Mesendoderm (in vitro differentiated cells): ENCODE results near the gene UBE2J2.

ENCODE experiments used
- DNase-seq: peaks from one replicate; pipeline ENCODE4 v3.0.0; 2013
- H2AK5ac ChIP-seq: 2 replicates; pipeline ENCODE4 v1.6.1; 2013; ENCODE audit warnings: low read length, inconsistent platforms
- H2BK120ac ChIP-seq: 2 replicates; pipeline ENCODE4 v1.6.1; 2013; ENCODE audit warnings: low read depth, mild to moderate bottlenecking, low read length, moderate library complexity, mixed read lengths
- H2BK15ac ChIP-seq: replicated peaks from 2 replicates; pipeline ENCODE4 v1.6.1; 2013; ENCODE audit warnings: low read depth, mild to moderate bottlenecking, moderate library complexity
- H2BK5ac ChIP-seq: 2 replicates; pipeline ENCODE4 v1.6.1; 2013; ENCODE audit warnings: low read length, inconsistent platforms
- H3K18ac ChIP-seq: 2 replicates; pipeline ENCODE4 v1.6.1; 2013; ENCODE audit warnings: mild to moderate bottlenecking, low read length, mixed read lengths
- H3K23ac ChIP-seq: one replicate; pipeline ENCODE4 v1.6.1; 2013; ENCODE audit warnings: low read length
- H3K27ac ChIP-seq: 2 replicates; pipeline ENCODE4 v1.5.1; 2013; ENCODE audit warnings: low read depth, mild to moderate bottlenecking, inconsistent platforms, low read length, moderate library complexity
- H3K27me3 ChIP-seq: 2 replicates; pipeline ENCODE4 v1.6.1; 2013; ENCODE audit warnings: low read length, control low read depth, mild to moderate bottlenecking, inconsistent platforms; ENCODE audit not compliant: insufficient read depth, poor library complexity
- H3K36me3 ChIP-seq: 2 replicates; pipeline ENCODE4 v1.6.1; 2013; ENCODE audit warnings: low read length, inconsistent platforms; ENCODE audit not compliant: control insufficient read depth, insufficient read depth
- H3K4ac ChIP-seq: one replicate; pipeline ENCODE4 v1.6.1; 2013; ENCODE audit warnings: low read depth, mild to moderate bottlenecking, low read length, moderate library complexity
- H3K4me1 ChIP-seq: 2 replicates; pipeline ENCODE4 v1.6.1; 2013; ENCODE audit warnings: low read depth, low read length, inconsistent platforms; ENCODE audit not compliant: control insufficient read depth
- H3K4me2 ChIP-seq: 2 replicates; pipeline ENCODE4 v1.6.1; 2013; ENCODE audit warnings: low read length
- H3K4me3 ChIP-seq: 2 replicates; pipeline ENCODE4 v1.5.1; 2013; ENCODE audit warnings: mild to moderate bottlenecking, low read length
- H3K56ac ChIP-seq: one replicate; pipeline ENCODE4 v1.6.1; 2013; ENCODE audit warnings: low read length
- H3K79me1 ChIP-seq: 2 replicates; pipeline ENCODE4 v1.6.1; 2013; ENCODE audit warnings: low read length, inconsistent platforms
- H3K79me2 ChIP-seq: 2 replicates; pipeline ENCODE4 v1.6.1; 2013; ENCODE audit warnings: mild to moderate bottlenecking, low read length; ENCODE audit not compliant: control insufficient read depth, insufficient read depth
- H3K9ac ChIP-seq: 2 replicates; pipeline ENCODE4 v1.6.1; 2013; ENCODE audit warnings: low read length, inconsistent platforms
- H4K5ac ChIP-seq: one replicate; pipeline ENCODE4 v1.6.1; 2013; ENCODE audit warnings: low read length
- H4K8ac ChIP-seq: one replicate; pipeline ENCODE4 v1.6.1; 2013; ENCODE audit warnings: low read depth, mild to moderate bottlenecking, control low read depth, low read length, moderate library complexity
- WGBS: extraction: QIAGEN DNeasy Blood & Tissue Kit; methylation state at CpG from one replicate; pipeline ENCODE4 v1.1.7; 2013; ENCODE audit warnings: low lambda C conversion rate, missing lambda C conversion rate; ENCODE audit not compliant: insufficient coverage; ENCODE audit errors: extremely low coverage; 5-methylcytosine and 5-hydroxymethylcytosine counted together

The UBE2J2 gene

GRCh38 chr1:1304331-1305299 is 31.0 kb upstream of the UBE2J2 start:
- Histone ChIP-seq H3K79me2 (peaks cover 3% of the 10 kb centered on the region), H3K18ac (peak overlapping the region; percentile 5), H2BK15ac (no peak overlapping the region), H3K79me1 (peaks cover 11% of the 10 kb centered on the region), H2AK5ac (no peak overlapping the region), H3K36me3 (no peaks in the 10 kb centered on the region), H3K23ac (no peak overlapping the region), H3K56ac (peak overlapping the region; percentile 78), H3K27me3 (no peaks in the 10 kb centered on the region), H3K4me1 (peaks cover 11% of the 10 kb centered on the region), H4K5ac (no peak overlapping the region), H3K4me2 (peak overlapping the region; percentile 30), H3K4me3 (no peak overlapping the region), H3K27ac (peak overlapping the region; percentile 68), H2BK5ac (no peak overlapping the region), H3K9ac (peak overlapping the region; percentile 65), H4K8ac (no peak overlapping the region), H2BK120ac (no peak overlapping the region), H3K4ac (no peak overlapping the region)
- peak; percentile 93 for DNase-seq
- no CpG with 5 or more reads among the region's 29 CpGs for WGBS

DNA sequence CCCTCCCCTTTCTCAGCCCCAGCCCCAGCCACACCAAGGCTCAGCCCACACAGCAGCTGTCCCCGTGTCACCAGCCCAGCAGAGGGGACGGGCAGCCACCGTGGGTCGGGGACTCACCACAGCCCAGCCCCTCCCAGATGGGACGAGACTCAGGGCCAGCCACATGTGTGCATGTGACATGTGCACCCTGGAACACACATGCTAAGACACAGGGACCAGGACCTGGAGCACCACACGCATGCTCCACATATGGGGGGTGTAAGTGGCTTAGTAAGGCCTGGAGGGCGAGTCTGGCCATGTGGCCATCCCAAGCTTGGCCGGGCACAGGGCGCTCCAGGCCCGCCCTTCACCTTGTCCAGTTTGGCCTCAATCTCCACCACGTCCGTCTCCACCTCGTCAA is 30.1 kb upstream of the UBE2J2 start:
- Histone ChIP-seq H3K4ac (no peak overlapping the region), H3K4me2 (no peak overlapping the region), H3K56ac (peak overlapping the region; percentile 34), H3K18ac (no peak overlapping the region), H3K36me3 (no peaks in the 10 kb centered on the region), H3K79me1 (peaks cover 11% of the 10 kb centered on the region), H3K27ac (no peak overlapping the region), H4K5ac (no peak overlapping the region), H3K79me2 (peaks cover 3% of the 10 kb centered on the region), H2BK15ac (no peak overlapping the region), H2BK5ac (no peak overlapping the region), H3K27me3 (no peaks in the 10 kb centered on the region), H3K9ac (no peak overlapping the region), H3K4me3 (no peak overlapping the region), H3K23ac (no peak overlapping the region), H3K4me1 (peaks cover 11% of the 10 kb centered on the region), H2BK120ac (no peak overlapping the region), H2AK5ac (no peak overlapping the region), H4K8ac (no peak overlapping the region)
- WGBS, result no CpG with 5 or more reads among the region's 13 CpGs
- DNase-seq, result no peak

- Histone ChIP-seq H4K8ac (no peak overlapping the region), H4K5ac (no peak overlapping the region), H2BK120ac (no peak overlapping the region), H3K27me3 (no peaks in the 10 kb centered on the region), H3K79me1 (peaks cover 11% of the 10 kb centered on the region), H3K27ac (no peak overlapping the region), H3K4me1 (peaks cover 11% of the 10 kb centered on the region), H3K56ac (no peak overlapping the region), H3K79me2 (peaks cover 3% of the 10 kb centered on the region), H3K4ac (no peak overlapping the region), H2BK5ac (no peak overlapping the region), H2AK5ac (no peak overlapping the region), H3K9ac (no peak overlapping the region), H3K36me3 (no peaks in the 10 kb centered on the region), H3K18ac (no peak overlapping the region), H3K4me2 (no peak overlapping the region), H3K4me3 (no peak overlapping the region), H2BK15ac (no peak overlapping the region), H3K23ac (no peak overlapping the region)
- DNase-seq, result no peak
- WGBS, result no CpG with 5 or more reads among the region's 31 CpGs
Measured at GRCh38 chr1:1302951-1303509, 29.4 kb upstream of the UBE2J2 start.

- Histone ChIP-seq H3K36me3 (no peaks in the 10 kb centered on the region), H3K27ac (no peak overlapping the region), H3K27me3 (no peaks in the 10 kb centered on the region), H2BK120ac (no peak overlapping the region), H3K23ac (no peak overlapping the region), H3K4me2 (no peak overlapping the region), H3K56ac (no peak overlapping the region), H3K4ac (no peak overlapping the region), H3K4me3 (no peak overlapping the region), H3K79me2 (peaks cover 3% of the 10 kb centered on the region), H3K4me1 (peaks cover 11% of the 10 kb centered on the region), H2AK5ac (no peak overlapping the region), H2BK5ac (no peak overlapping the region), H2BK15ac (no peak overlapping the region), H3K79me1 (peaks cover 8% of the 10 kb centered on the region), H4K8ac (no peak overlapping the region), H3K9ac (no peak overlapping the region), H3K18ac (no peak overlapping the region), H4K5ac (no peak overlapping the region)
- DNase-seq, result no peak
- no CpG with 5 or more reads among the region's 9 CpGs for WGBS
Measured at GRCh38 chr1:1302006-1302430, 28.4 kb upstream of the UBE2J2 start.

- Histone ChIP-seq H3K79me2 (no peaks in the 10 kb centered on the region), H3K9ac (no peak overlapping the region), H3K18ac (no peak overlapping the region), H3K4me3 (no peak overlapping the region), H3K23ac (no peak overlapping the region), H3K4ac (no peak overlapping the region), H2BK120ac (no peak overlapping the region), H3K56ac (no peak overlapping the region), H3K36me3 (no peaks in the 10 kb centered on the region), H3K4me1 (peaks cover 3% of the 10 kb centered on the region), H2AK5ac (no peak overlapping the region), H2BK5ac (no peak overlapping the region), H3K27me3 (no peaks in the 10 kb centered on the region), H4K8ac (no peak overlapping the region), H3K27ac (no peak overlapping the region), H3K79me1 (peaks cover 2% of the 10 kb centered on the region), H3K4me2 (no peak overlapping the region), H4K5ac (no peak overlapping the region), H2BK15ac (no peak overlapping the region)
- DNase-seq, result no peak
- WGBS, result no CpG with 5 or more reads among the region's 12 CpGs
Measured at GRCh38 chr1:1300352-1300739, 26.7 kb upstream of the UBE2J2 start.
